Skeletal muscle tissue (tissue), 4 donors: ENCODE data around the gene RNASEH2C. TPM values are rescaled to one million over a fixed set of nuclear protein-coding genes. Genes with fewer than 3 reads are reported as not detected.
"Not testable (repeated sequence)": the region's sequence is repeated elsewhere in the genome, so short reads cannot be mapped to it uniquely, and the experiment has no call there.

ENCODE experiments used
- H3K27ac ChIP-seq: one replicate; pipeline ENCODE4 v1.7.0; 2013; ENCODE audit warnings: mild to moderate bottlenecking, low read depth, low read length, inconsistent platforms
- H3K27me3 ChIP-seq, 3 donors: one replicate each; pipeline ENCODE4 v1.7.0; 2013; ENCODE audit warnings: low read length in 3 of 3; ENCODE audit not compliant: control insufficient read depth in 3 of 3, insufficient read depth in 3 of 3
- H3K36me3 ChIP-seq, 3 donors: one replicate each; pipeline ENCODE4 v1.7.0; 2013; ENCODE audit warnings: low read length in 3 of 3; ENCODE audit not compliant: control insufficient read depth in 3 of 3, insufficient read depth in 3 of 3
- H3K4me1 ChIP-seq, 3 donors: one replicate each; pipeline ENCODE4 v1.7.0; 2013; ENCODE audit warnings: low read length in 3 of 3, mild to moderate bottlenecking in 3 of 3; ENCODE audit not compliant: control insufficient read depth in 3 of 3, insufficient read depth in 3 of 3
- H3K4me3 ChIP-seq, 3 donors: one replicate each; pipeline ENCODE4 v1.7.0; 2013; ENCODE audit warnings: low read length in 3 of 3
- H3K9ac ChIP-seq, 3 donors: one replicate each; pipeline ENCODE4 v1.7.0; 2013; ENCODE audit warnings: low read length in 3 of 3, mild to moderate bottlenecking in 3 of 3, moderate library complexity in 2 of 3, low read depth in 1 of 3
- H3K9me3 ChIP-seq, 3 donors: one replicate each; pipeline ENCODE4 v1.7.0; 2013; ENCODE audit warnings: low read length in 3 of 3; ENCODE audit not compliant: control insufficient read depth in 3 of 3
- total RNA-seq: library from RNA; depleted of rRNA; stranded (reverse); fragments of >200 nt; gene quantifications from one replicate; pipeline ENCODE4 v1.2.3, GENCODE V29; 2014
- donor health status: Osteomylitis.

Gene RNASEH2C
- total RNA-seq, 1 donor from 2014 or later: 11.0 TPM

DNA sequence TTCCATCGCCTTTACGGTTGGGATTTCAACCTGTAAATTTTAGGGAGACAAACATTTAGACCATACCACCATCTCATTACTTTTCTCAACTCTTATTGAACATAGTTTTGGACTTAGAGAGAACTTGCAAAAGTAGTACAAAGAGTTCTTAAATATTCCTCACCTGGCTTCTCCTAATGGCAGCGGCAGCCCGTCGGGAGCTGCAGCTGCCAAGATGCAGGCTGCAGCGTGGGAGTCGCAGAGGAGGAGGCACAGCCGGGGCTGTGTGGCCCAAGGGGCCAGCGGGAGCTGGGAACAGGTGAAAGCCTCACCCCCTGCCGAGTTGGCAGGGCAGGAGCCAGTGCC, 23.1 kb upstream of the RNASEH2C start:
- no peaks in the 10 kb centered on the region for H3K9me3 ChIP-seq
- no peak overlapping the region for H3K4me3 ChIP-seq
- no peaks in the 10 kb centered on the region for H3K36me3 ChIP-seq
- H3K4me1 ChIP-seq: no peaks in the 10 kb centered on the region
- H3K27ac ChIP-seq: no peak overlapping the region
- peaks cover 6 to 17% (median 7%) of the 10 kb centered on the region in 3 donors for H3K27me3 ChIP-seq
- no peak overlapping the region for H3K9ac ChIP-seq

DNA sequence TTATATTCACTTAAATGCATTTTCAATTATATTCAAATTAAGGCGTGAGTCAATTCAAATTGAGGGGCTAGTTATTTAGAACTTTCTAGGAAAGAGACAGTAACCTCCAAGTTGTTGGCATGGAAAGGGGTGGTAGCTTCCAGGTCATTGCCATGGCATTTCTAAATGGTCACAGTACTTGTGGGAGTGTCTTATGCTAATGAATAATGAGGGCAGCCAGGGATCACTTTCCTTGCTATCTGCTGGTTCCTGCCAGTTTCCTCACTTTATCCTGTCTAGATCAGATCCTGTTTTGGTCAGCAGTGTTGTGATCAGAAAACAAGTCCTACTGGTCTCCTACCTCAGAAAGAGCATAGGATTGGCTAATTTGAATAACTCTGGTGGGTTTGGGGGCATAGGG, 21.8 kb upstream of the RNASEH2C start:
- Histone ChIP-seq H3K9ac (no peak overlapping the region), H3K9me3 (no peaks in the 10 kb centered on the region), H3K27me3 (peaks cover 6 to 22% (median 12%) of the 10 kb centered on the region in 3 donors), H3K36me3 (no peaks in the 10 kb centered on the region), H3K4me3 (no peak overlapping the region), H3K4me1 (no peaks in the 10 kb centered on the region), H3K27ac (no peak overlapping the region)

DNA sequence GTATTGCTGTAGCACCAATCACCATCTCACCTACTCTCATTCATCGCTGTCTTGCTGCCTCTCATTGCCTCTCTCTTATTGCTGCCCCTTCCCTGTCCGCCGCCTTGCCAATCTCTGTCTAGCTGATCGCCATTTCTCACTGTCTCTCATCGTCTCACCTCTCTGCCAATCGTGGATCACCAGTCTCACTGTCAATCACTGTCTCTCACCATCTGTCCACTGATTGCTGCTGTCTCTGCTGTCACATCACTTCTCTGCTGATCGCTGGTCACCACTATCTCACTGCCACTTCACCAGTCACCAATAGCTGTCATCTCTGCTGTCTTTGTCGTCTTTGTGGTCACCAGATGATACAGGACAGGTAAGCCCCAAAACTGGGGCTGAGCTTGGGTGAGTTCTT, 20.6 kb upstream of the RNASEH2C start:
- H3K36me3 ChIP-seq: no peaks in the 10 kb centered on the region
- no peak overlapping the region for H3K4me3 ChIP-seq
- no peak overlapping the region for H3K9ac ChIP-seq
- H3K4me1 ChIP-seq: no peaks in the 10 kb centered on the region
- peaks cover 6 to 22% (median 12%) of the 10 kb centered on the region in 3 donors for H3K27me3 ChIP-seq
- H3K27ac ChIP-seq: no peak overlapping the region
- no peaks in the 10 kb centered on the region for H3K9me3 ChIP-seq

DNA sequence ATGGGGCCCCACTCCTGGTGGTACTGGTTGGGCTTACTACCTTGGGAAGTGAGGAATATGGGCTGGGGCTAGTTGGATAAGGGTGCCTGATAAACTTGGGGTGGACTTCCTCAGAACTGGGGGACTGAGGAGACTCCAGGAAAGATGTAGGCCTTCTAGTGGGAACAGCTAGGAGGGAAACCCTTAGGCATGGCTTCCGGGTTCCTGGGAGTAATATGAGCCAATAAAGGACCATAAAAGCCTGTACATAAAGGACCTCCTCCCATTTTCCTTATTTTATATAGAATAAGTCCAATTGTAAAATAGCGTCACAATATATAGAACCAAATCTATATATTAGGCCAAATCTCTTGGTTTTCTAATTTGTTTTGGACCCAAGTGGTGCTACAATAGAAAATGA, 18.4 kb upstream of the RNASEH2C start:
- H3K9me3 ChIP-seq: no peaks in the 10 kb centered on the region
- no peak overlapping the region for H3K27ac ChIP-seq
- H3K4me3 ChIP-seq: no peak overlapping the region
- no peaks in the 10 kb centered on the region for H3K4me1 ChIP-seq
- no peaks in the 10 kb centered on the region for H3K36me3 ChIP-seq
- peaks cover 6 to 18% (median 12%) of the 10 kb centered on the region in 3 donors for H3K27me3 ChIP-seq
- H3K9ac ChIP-seq: no peak overlapping the region

DNA sequence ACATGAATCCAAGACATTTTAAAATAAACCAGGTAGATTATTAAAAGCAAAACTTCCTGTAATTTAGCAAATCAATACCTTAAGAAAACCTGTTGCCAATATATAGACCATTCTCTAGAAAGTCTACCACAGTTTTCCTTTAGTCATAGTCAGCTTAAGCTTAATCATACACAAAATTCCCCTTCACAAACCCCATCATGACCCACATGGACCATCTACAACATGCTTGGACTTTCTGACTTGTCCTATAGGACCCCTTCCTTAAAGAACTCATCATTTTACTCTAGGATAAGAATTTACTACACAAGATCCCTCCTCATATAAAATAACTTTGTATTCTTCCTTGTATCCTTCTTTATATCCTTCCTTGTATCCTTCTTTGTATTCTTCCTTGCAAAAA, 16.2 kb upstream of the RNASEH2C start:
- H3K4me1 ChIP-seq: no peaks in the 10 kb centered on the region
- no peak overlapping the region for H3K9ac ChIP-seq
- H3K27me3 ChIP-seq: peaks cover 6 to 15% (median 12%) of the 10 kb centered on the region in 3 donors
- H3K27ac ChIP-seq: no peak overlapping the region
- H3K9me3 ChIP-seq: no peaks in the 10 kb centered on the region
- no peak overlapping the region for H3K4me3 ChIP-seq
- no peaks in the 10 kb centered on the region for H3K36me3 ChIP-seq

DNA sequence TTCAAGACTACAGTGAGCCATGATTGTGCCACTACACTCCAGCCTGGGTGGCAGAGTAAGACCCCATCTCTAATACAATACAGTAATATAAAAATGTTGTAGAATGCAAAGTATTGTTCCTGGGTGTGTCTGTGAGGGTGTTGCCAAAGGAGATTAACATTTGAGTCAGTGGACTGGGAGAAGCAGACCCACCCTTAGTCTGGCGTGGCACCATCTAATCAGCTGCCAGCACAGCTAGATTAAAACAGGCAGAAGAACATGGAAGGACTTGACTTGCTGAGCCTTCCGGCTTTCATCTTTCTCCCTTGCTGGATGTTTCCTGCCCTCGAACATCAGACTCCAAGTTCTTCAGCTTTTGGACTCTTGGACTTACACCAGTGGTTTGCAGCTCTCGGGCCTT, 14.5 kb upstream of the RNASEH2C start:
- H3K9me3 ChIP-seq, H3K27me3 ChIP-seq, H3K4me3 ChIP-seq, H3K27ac ChIP-seq, H3K4me1 ChIP-seq, H3K9ac ChIP-seq, H3K36me3 ChIP-seq: not testable (repeated sequence)

DNA sequence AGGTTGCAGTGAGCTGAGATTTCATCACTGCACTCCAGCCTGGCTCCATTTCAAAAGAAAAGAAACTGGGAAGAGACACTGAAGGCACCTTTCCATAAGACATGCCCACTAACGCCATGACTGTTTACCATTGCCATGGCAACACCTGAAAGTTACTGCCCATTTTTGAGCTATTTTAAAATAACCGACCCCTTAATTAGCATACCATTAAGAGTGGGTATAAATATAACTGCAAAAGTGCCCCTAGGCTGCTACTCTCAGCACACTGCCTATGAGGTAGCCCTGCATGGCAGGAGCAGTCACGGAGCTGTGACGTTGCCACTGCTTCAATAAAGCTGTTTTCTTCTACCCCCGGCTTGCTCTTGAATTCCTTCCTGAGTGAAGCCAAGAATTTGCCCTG, 9.9 kb upstream of the RNASEH2C start:
- Histone ChIP-seq H3K36me3 (no peaks in the 10 kb centered on the region), H3K27ac (no peak overlapping the region), H3K4me3 (no peak overlapping the region), H3K4me1 (no peaks in the 10 kb centered on the region), H3K27me3 (peaks cover 0 to 3% (median 3%) of the 10 kb centered on the region in 3 donors), H3K9me3 (no peaks in the 10 kb centered on the region), H3K9ac (no peak overlapping the region)

DNA sequence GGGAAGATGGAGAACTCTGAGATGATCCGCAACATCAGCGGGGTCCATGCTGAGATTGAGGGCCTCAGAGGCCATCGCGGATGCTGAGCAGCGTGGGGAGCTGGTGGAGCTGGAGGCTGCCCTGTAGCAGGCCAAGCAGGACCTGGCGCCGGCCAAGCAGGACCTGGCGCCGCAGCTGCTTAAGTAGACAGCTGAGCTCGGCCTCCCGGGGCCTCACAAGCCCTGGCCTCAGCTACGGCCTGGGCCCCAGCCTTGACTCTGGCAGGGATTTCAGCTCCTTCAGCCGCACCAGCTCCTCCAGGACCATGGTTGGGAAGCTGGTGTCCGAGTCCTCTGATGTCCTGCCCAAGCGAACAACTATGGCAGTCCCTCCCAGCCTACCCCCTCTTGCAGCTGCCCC, 7.3 kb upstream of the RNASEH2C start:
- H3K27me3 ChIP-seq: peaks cover 0 to 3% (median 3%) of the 10 kb centered on the region in 3 donors
- H3K4me1 ChIP-seq: no peaks in the 10 kb centered on the region
- no peaks in the 10 kb centered on the region for H3K9me3 ChIP-seq
- no peak overlapping the region for H3K4me3 ChIP-seq
- no peak overlapping the region for H3K9ac ChIP-seq
- H3K27ac ChIP-seq: no peak overlapping the region
- no peaks in the 10 kb centered on the region for H3K36me3 ChIP-seq

DNA sequence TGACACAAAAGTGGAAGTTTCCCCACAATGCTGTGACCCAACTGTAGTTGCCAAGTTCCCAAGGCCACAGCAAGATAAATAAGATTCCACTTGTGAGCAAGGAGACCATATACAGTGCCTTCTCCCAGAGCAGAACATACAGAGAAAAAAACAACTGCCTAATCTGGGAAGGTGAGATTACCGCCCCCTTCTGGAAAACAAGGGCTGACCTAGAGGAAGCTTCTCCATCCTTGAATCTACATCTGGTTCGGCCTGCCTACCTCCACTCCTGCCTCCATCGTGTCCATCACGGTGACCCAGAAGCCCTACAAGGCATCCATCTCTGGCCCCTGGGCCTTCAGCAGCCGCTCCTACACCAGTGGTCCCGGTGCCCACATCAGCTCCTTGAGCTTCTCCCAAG, 6.1 kb upstream of the RNASEH2C start:
- H3K9ac ChIP-seq: no peak overlapping the region

DNA sequence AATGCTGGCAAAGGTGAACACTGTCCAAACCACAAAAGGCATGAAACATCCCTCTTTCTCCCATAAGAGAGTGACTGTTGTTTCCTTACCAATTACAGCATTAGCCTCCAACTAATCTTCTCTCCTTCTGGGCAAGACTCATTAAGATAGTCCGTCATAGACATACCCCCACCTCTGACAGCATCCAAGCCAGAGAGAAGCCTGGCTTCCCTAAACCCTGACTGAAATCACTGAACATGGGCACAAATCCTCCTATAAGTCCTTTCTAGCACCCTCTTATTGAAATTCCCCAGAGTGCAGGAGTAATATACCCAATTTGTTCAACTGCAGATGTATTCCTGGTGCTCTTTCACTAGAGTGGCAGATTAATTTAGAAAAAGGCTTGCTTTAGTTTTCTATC, 1.7 kb upstream of the RNASEH2C start:
- Histone ChIP-seq H3K27me3 (no peaks in the 10 kb centered on the region), H3K36me3 (peaks cover 20 to 26% (median 23%) of the 10 kb centered on the region in 3 donors), H3K9me3 (no peaks in the 10 kb centered on the region), H3K4me3 (no peak overlapping the region), H3K27ac (no peak overlapping the region), H3K9ac (no peak overlapping the region), H3K4me1 (peaks cover 17 to 24% (median 21%) of the 10 kb centered on the region in 3 donors)

More for the DNA sequence above, 6.1 kb upstream of the RNASEH2C start:
- no peaks in the 10 kb centered on the region for H3K36me3 ChIP-seq
- no peaks in the 10 kb centered on the region for H3K9me3 ChIP-seq
- peaks cover 0 to 3% (median 3%) of the 10 kb centered on the region in 3 donors for H3K27me3 ChIP-seq
- H3K27ac ChIP-seq: no peak overlapping the region
- H3K4me1 ChIP-seq: no peaks in the 10 kb centered on the region
- no peak overlapping the region for H3K4me3 ChIP-seq

DNA sequence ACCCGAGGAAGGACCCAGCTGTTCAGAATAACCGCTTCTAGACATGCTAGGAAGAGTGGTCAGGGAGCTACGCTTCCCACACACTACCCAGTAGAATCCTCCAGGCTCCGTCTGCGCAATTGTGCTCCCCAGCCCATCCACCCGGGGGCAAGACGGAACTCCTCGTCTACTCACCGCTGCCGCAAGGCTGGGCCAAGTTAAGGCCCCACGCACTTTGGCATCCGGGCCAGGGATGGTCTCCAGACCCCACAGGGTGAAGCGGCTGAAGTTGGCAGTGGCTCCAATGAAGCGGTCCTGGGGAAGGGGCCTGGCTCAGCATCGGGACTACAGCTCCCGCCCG, 757 bp downstream of the RNASEH2C start:
- Histone ChIP-seq H3K4me3 (peak overlapping the region; percentile 89 to 96 (median 96)), H3K4me1 (peaks cover 21 to 26% (median 21%) of the 10 kb centered on the region in 3 donors), H3K27me3 (no peaks in the 10 kb centered on the region), H3K9me3 (no peaks in the 10 kb centered on the region), H3K36me3 (peaks cover 42 to 50% (median 44%) of the 10 kb centered on the region in 3 donors), H3K9ac (peak overlapping the region; percentile 63 to 87 (median 85)), H3K27ac (peak overlapping the region; percentile 62)
